Fibroblast of the conjunctiva (primary cell): ENCODE results near the gene AP3S2.
"Not testable (repeated sequence)": the region's sequence is repeated elsewhere in the genome, so short reads cannot be mapped to it uniquely, and the experiment has no call there.

Experiments used
- DNase-seq: peaks from one replicate; pipeline ENCODE4 v3.0.0-alpha.2; 2010; ENCODE audit warnings: low read depth

Gene AP3S2

DNA sequence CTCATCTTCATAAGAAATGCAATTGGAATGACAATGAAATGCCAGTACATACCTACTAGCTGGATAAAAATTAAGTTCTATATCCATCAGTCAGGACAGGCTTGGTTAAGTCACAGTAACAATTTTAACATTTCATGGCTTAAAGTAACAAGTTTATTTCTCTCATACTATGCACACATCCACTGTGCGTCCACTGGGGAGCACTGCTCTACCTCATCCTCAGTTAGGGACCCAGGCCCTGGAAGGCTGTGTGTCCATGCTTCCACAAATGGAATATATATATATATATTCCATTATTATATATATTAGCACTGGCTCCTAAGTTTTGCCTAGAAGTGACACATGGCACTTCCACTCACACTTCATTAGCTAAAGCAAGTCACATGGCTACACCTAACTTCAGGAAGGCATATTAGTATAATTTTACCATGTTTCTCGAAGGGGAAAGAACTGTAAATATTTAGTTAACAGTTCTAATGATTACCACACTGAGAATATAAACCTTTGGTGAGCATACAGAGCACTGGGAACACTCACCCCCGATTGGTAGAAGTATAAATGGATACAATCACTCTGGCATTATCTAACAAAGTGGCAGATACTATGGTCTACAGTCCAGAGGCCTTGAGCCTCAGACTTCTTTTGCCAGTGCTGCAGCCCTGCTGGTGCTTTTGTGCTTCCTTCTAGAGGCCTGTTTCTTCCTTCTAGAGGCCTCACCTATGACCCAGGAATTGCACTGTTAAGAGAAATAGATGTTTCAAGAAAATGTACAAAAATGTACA lies 28.6 kb downstream of the AP3S2 start:
- DNase-seq: no peak

DNA sequence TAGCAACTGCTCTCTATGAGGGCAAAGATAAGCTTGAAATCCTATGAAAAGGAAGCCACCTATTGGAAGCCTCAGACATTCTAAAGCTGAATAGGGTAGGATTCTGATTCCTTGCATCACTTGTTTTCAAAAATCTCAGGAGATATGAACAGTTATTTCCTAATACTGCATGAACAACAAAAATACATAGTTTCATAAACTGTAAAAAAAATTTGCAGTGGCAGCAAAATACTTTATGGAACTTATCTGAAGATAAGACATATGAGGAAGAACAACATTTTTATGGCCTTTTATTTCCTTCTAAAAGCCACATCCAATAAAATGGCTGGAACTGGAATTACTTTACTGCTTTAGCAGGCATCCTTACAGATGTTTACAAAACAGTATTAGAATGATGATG lies 29.9 kb downstream of the AP3S2 start:
- DNase-seq: no peak

DNA sequence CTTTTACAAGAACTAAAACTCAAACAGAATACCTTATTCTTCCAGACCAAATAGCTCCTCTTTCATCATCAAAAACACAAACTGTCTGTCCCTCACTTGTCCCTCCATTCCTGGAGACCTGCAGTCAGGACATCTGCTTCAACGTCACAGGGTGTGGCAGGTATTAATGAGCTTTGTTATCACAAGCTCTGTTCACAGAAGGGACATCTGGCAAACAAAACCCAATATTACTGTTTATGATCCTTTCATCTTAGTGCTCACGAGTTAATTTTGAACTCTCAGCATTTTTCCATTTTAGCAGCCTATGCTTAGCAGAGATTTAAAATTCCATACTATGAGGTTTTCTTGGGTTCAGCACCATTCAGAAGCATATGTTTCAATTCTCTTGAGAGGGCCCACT lies 32.9 kb downstream of the AP3S2 start:
- DNase-seq: no peak

DNA sequence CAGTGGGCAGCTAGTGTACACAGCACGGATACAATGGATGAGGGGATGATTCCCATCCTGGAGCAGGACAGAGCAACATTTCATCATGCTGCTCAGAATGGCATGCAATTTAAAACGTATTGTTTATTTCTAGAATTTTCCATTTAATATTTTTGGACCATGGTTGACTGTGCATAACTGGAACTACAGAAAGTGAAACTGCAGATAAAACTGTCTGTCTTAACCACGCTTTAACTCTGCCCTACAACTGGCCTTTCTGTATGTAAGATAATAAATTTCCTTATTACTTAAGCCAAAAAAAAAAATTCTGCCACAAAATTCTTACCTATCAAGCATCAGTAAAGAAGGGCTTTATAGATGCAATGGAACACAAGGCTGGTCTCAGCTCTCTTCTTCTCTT lies 33.4 kb downstream of the AP3S2 start:
- no peak for DNase-seq

DNA sequence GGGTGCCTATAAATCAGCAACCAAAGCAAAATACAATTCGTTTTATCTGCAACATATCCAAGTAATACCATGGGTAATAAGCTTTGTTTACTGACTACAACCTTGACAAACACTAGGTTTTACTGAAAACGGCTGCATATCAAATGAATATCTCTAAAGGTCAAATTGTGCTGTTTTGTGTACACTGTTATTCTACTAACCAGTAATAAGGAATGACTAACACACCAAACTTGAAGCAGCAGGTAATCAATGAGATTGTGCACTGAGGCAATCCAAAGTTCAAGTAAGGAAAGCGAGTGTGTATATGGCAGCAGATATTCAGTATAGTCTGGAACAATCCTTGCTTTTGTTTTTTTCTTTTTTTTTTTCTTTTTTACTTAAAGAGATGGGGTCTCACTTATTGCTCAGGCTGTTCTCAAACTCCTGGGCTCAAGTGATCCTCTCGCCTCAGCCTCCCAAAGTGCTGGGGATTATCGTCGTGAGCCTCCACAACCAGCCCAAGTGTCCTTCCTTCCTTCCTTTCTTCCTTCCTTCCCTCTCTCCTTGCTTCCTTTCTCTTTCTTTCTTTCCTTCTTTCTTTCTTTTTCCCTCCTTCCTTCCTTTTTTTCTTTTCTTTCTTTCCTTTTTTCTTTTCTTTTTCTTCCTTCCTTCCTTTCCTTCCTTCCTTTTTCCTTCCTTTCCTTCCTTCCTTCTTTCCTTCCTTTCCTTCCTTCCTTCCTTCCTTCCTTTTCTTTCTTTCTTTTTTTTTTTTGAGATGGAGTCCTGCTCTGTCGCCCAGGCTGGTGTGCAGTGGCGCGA lies 34.9 kb downstream of the AP3S2 start:
- DNase-seq: no peak

DNA sequence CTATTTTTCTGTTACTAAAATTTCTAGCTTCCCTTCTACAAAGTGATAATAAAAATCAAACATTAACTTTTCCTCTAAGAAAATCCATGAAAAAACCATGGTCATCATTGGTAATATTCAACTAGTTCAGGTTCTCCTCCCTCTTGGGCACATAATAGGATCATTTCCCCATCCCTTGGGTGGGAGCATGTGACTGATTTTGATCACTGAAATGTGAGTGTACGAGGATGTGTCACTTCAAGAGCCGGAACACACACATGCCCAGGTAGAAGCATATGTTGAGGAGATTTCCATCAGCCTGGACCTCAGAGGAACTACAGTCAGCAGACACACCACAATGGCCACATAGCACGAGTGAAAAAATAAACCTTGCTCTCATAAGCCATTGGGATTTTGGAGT lies 36.1 kb downstream of the AP3S2 start:
- DNase-seq: no peak

DNA sequence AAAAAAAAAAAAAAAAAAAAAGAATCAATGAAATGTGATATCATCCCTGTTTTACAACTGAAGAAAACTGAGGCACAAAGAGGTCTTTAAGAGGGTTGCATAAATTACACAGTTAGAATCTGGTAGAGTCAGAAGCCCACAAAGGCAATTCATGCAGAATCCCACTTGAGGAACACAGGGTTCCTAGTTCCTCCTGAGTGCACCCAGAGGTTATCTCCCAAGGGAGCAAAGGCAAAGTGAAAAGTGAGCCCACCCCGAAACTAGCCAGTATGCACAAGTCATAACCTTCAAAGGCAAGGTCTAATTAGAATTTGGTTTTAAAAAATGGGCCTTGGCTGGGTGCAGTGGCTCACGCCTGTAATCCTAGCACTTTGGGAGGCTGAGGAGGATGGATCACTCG lies 37.8 kb downstream of the AP3S2 start:
- DNase-seq: no peak

DNA sequence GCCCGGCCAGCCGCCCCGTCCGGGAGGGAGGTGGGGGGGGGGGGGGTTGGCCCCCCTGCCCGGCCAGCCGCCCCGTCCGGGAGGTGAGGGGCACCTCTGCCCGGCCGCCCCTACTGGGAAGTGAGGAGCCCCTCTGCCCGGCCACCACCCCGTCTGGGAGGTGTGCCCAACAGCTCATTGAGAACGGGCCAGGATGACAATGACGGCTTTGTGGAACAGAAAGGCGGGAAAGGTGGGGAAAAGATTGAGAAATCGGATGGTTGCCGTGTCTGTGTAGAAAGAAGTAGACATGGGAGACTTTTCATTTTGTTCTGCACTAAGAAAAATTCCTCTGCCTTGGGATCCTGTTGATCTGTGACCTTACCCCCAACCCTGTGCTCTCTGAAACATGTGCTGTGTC lies 38.9 kb downstream of the AP3S2 start:
- DNase-seq: not testable (repeated sequence)

DNA sequence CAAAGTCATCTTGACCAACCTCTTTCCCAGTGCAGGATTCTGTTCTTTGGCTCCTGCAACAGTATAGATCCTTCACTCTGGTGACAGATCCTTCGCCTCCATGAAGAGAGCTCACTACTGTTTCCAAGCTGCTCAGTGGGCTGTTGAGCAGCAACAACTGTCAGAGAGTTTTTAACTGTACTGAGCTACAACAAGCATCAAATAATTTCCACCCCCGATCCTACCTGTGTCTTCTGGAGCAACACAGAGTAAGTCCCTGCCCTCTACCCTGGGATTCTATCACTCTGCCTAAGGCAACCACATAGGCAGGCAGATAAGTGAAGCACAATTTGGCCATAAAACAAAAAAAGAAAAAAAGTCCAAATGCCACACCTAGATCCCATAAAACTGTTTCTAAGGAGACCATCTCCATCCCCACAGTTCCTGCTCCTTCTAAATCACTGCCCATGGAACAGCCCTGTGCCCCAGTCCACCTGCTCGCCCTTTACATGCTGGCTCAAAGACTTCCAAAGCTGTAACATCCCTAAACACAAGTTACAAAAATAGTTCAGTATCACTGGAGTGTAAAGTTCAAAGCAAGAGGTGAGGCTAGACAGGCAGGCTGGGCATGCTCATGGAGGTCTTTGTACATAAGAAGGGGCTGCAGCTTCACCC lies 41.3 kb downstream of the AP3S2 start:
- no peak for DNase-seq

DNA sequence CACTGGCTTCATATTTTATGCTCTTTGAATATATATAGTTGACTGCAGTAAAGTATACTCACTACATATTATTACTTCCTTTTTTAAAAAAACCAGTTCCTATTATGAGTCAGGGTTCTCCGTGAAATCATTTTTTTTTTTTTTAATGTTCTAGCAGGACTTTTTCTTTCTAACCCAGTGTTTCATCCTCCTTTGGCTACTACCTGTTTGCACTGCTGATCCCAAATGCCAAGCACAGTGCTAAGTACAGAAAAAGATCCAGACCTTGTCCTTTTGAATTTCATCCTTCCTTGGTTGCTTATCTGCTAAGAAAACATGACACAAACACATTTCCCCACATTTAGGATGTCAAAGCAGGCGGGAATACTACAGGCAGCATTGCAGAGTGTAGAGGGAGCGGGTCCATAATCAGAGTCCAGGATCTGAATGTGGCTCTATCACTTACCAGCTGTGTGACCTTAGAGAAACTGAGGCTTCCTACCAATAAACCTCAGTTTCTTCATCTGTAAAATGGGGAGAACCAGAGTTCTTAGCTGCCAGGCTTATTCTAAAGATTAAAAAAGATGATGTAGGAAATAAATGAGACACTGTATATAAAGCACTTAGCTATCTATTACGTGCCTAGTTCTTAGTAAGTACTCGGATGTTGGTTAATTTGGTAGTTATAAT lies 42.0 kb downstream of the AP3S2 start:
- DNase-seq: no peak

DNA sequence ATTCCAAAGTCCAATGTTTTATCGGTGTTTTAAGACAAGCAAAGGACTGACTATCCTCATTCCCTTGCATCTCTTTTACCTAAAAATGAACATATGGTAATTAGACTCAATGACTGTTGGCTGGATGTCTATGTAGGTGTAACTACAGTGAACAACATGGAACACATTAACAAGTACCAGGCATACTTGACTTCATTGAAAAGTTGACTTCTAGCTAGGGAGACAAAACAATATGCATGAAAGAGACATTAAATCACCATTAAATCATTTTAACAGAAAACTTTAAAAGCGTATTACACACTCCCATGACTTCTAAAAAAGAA lies 44.9 kb downstream of the AP3S2 start:
- no peak for DNase-seq

DNA sequence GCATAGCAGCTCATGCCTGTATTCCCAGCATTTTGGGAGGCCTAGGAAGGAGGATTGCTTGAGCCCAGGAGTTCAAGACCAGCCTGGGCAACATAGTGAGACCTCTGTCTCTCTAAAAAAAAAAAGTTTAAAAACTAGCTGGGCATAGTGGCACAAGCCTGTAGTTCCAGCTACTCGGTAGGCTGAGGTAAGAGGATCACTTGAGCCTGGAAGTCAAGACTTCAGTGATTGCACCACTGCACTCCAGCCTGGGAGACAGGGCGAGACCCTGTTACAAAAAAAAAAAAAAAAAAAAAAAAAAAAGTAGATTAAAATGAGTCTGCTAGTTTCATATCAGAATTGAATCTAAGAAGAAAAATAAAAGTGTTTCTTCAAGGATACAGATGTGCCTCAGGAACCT lies 46.7 kb downstream of the AP3S2 start:
- no peak for DNase-seq

DNA sequence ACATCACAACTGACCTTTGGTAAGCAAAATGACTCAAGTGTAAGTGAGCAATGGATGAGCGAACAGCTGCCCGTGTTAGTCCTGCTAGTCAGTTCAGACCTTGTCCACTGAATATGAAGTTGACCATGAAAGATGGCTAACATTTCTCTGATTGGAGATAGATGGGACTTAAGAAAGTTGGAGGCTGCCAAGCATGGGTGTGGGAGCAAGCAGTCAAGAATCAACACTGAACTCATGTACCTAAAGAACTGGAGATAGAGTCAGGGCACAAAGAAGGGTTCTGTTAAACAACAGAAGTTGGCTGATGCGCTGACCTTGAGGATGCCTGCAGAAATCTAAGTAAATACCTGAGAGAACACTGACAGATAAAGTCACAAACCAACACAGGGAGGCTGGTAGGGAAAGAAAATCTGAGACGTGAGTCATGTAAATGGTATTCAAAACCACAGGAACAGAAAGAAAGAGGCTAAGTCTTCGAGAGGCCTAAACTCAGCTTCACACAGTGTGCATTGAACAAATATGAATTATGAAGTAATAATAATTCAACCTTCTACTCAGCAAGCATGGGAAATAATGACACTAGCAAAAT lies 48.4 kb downstream of the AP3S2 start:
- DNase-seq: peak; percentile 69

DNA sequence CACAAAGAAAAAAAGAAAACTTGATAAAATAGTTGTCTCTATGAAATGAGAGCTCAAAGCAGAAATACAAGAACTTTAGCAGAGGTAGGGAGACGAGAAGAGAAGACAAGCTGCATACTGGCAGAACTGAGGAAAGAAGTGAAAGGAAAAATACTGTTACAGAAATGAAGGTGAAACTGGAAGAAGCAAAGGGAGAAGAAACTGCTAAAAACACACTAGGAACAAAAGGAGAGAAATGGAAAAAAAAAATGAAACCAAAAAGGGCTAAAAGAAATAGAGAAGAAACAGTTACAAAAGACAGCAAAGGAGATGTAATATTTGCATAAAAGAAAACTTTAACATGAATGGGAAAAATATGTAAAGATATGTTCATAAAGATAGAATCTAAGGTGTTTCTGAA lies 51.8 kb downstream of the AP3S2 start:
- no peak for DNase-seq

DNA sequence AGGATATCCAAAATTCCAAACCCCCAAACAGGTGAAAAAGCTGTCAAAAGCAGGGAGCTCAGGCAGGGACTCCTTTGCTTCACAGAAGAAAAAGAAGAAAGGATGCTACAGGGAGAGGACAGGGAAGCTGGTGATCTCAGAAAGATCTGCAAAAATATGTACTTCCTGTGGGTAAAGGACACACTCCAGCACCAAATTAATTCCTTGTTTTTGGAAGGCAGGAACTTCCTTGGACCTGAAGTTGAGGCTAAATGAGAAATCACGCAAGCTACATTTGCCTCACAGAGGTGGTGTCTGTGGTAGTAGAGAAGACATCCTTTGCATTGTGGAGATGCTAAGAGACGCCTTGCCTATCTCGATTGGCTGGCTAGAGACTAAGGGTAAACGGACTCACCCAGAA lies 52.5 kb downstream of the AP3S2 start:
- no peak for DNase-seq

DNA sequence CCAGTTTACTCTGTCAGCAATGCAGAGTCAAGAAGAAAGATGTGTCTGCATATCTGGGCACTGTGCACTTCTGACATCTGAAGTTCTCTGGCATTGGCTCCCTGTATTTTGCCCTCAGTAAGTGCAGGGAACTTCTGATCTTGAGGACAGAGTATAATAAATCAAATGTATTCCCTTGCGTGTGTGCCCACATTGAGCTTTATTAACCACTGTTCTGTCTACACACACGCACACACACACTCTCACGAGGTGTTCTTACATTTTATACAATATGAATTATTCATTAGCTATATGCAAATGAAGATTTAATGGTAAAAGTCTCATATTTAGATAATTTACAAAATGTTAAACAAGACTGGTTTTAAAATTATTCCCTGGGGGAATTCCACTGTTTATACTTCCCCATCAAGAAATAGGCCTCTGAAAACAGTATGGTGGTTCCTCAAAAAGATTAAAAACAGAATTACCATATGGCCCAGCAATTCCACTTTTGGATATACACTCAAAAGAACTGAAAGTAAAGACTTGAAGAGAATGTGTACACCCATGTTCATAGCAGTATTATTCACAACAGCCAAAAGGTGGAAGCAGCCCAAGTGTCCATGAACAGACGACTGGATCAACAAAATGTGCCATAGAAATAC lies 54.5 kb downstream of the AP3S2 start:
- no peak for DNase-seq

DNA sequence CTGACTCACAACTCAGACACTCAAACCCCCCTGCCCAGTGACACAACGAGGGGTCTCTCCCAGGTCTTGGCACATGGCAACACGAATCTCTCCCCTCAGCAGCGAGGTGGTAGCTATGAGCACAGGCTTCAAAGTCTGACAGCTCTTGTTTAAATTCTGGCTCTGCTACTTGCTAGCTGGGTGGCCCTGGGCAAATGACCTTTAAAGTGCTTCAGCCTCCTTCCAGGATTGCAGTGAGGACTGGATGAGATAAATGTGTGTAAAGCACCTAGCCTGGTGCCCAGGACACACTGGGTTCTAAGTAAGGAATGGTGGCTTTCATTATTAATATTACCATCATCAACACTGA lies 56.0 kb downstream of the AP3S2 start:
- no peak for DNase-seq

DNA sequence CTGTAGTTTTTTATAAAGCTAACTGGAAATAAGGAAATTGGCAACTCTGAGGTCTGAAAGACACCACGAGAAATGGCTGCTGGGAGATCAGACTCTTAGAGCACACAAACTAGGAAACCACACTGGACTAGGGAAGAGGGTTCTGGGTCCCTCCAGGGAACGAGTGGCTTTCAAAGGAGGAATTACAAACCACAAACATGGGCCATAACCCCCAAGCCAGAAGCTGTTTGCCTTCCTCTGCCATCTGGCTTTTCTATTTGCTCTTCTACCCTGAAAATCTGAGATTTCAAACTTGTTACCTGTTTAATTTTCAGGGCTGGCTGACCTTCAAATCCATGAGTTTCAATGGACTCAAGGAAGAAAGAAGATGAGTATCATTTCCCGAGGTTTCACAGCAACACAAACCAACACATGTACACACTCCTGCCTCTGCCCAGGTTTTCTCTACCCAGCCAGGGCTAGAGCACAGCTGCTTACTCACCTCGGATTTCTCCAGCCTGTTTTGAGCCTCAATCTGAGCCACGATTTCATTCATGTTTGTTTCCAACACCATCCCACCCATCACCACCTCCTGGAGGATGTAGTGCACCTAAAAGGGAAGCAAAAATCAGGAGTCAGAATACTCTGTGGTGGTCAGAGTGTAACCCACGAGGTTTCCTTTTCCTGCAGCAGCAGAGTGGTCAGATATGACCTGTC lies 56.5 kb downstream of the AP3S2 start:
- no peak for DNase-seq

DNA sequence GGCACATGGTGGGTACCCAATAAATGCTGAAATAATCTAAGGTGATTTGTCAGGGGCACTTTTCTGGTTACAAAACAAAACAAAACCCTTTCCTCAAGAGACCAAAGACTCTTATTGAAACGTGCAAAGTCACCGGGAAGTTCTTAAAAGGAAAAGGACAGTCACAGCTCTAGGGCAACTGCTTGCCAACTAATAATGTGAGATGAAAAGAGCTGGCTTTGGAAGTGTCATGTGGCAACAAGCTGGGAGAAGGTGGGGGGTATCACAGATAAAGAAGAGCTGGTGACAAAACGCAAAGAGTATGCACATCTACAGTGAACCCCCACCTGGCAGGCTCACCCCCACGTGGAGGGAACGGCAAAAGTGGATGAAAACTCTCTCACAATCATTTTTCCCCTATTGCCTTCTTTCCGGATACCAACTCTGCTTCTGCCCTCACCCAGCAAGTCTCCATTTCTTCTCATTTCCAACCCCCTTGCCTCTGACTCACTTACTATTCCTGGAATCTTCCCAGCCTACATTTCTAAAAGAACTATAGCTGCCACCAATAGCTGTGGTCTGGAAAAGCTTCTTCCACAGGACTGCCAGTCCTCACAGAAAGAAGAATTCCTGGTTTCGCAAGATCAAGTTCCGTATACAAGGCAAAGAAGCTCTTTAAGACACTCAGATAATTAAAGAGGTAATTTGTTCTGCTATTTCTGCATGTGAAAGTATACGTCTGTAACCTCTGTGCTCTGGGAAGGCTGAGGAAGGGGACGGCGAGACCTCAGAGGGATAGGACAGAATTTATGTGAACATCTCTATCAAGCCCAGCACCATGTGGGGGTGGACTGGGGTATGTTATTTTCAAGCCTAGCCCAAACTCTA lies 57.3 kb downstream of the AP3S2 start:
- peak; percentile 87 for DNase-seq

DNA sequence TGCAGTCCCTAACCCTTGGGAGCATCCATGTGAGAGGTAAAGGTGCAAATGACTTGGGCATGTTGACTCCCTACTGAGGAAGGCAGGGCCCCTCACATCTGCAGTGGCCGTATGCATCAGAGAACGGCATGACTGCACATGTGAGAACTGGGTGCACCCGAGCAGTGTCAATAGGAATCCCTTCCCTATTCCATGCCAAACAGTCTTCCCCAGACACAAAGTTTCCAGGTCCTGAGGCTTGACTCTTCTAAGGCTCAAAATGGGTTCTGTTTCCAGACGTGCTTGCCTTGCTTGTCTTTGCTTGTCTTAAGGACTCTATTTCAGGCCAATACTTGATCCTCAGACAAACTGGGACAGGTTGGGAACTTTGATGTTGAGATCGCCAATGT lies 58.6 kb downstream of the AP3S2 start:
- no peak for DNase-seq
